H1 (cell line): ENCODE results near the gene MACROD2. TPM values are rescaled to one million over a fixed set of nuclear protein-coding genes. Genes with fewer than 3 reads are reported as not detected.

Source experiments
- CTCF ChIA-PET: fragments of 300-600 bp; sonication (Branson Sonifier 250); formaldehyde crosslinking; loops from one replicate; lab custom pipeline; 2021; ENCODE audit not compliant: partially characterized antibody; lab: Charles Lee
- POLR2A ChIA-PET: fragments of 300-600 bp; sonication (Branson Sonifier 250); formaldehyde crosslinking; loops from one replicate; lab custom pipeline; 2021; ENCODE audit warnings: inconsistent platforms; ENCODE audit not compliant: partially characterized antibody; lab: Charles Lee
- DNase-seq, 2 experiments: peaks; one replicate each; pipeline versions ENCODE4 v3.0.0 to v3.0.0-alpha.2; 2010 to 2022; ENCODE audit warnings: low spot score in 2 of 2, low read depth in 1 of 2, mixed read lengths in 1 of 2
- FAIRE-seq: peaks from 2 replicates; lab custom pipeline; 2011; peaks lifted over from hg19 to GRCh38; lab: Jason Lieb, UNC
- H2AFZ ChIP-seq: 2 replicates; pipeline ENCODE4 v1.8.1; 2012; ENCODE audit warnings: low read length, inconsistent platforms
- H2AK5ac ChIP-seq: 2 replicates; pipeline ENCODE4 v1.6.1; 2013; ENCODE audit warnings: low read depth, low read length
- H2BK120ac ChIP-seq: replicated peaks from 2 replicates; pipeline ENCODE3; 2013; ENCODE audit warnings: low read depth, low read length, inconsistent platforms
- H2BK12ac ChIP-seq: 2 replicates; pipeline ENCODE4 v1.6.1; 2013; ENCODE audit warnings: low read depth, low read length
- H2BK15ac ChIP-seq: 2 replicates; pipeline ENCODE4 v1.6.1; 2013; ENCODE audit warnings: low read length
- H2BK20ac ChIP-seq: 2 replicates; pipeline ENCODE4 v1.6.1; 2013; ENCODE audit warnings: low read length
- H2BK5ac ChIP-seq: 2 replicates; pipeline ENCODE4 v1.6.1; 2013; ENCODE audit warnings: low read depth, low read length
- H3K14ac ChIP-seq: 2 replicates; pipeline ENCODE4 v1.6.1; 2013; ENCODE audit warnings: inconsistent platforms; ENCODE audit not compliant: insufficient read length
- H3K18ac ChIP-seq: 2 replicates; pipeline ENCODE4 v1.6.1; 2013; ENCODE audit warnings: low read length; ENCODE audit errors: extremely low read depth
- H3K23ac ChIP-seq: 2 replicates; pipeline ENCODE4 v1.6.1; 2013; ENCODE audit warnings: inconsistent platforms; ENCODE audit not compliant: insufficient read length
- H3K23me2 ChIP-seq: 2 replicates; pipeline ENCODE4 v1.6.1; 2013; ENCODE audit warnings: low read depth, low read length
- H3K27ac ChIP-seq: 2 replicates; pipeline ENCODE4 v1.6.1; 2011; ENCODE audit warnings: low read depth, low read length, inconsistent platforms
- H3K27me3 ChIP-seq, 4 experiments: replicated peaks in 1 of 4; 1 replicate in 1 of 4; 2 replicates in 3 of 4; pipeline versions ENCODE4 v1.6.1 to v1.8.1; 2011 to 2013; ENCODE audit warnings: low read length in 3 of 4, mild to moderate bottlenecking in 3 of 4, inconsistent platforms in 2 of 4, mixed read lengths in 2 of 4, moderate library complexity in 1 of 4; ENCODE audit not compliant: control insufficient read depth in 3 of 4, insufficient read depth in 3 of 4; ENCODE audit errors: extremely low read depth in 1 of 4
- H3K36me3 ChIP-seq, 4 experiments: 2 replicates each; pipeline versions ENCODE4 v1.6.1 to v1.8.1; 2011 to 2013; ENCODE audit warnings: mild to moderate bottlenecking in 4 of 4, low read length in 3 of 4, moderate library complexity in 2 of 4, control low read depth in 1 of 4, inconsistent platforms in 1 of 4; ENCODE audit not compliant: insufficient read depth in 4 of 4, control insufficient read depth in 2 of 4
- H3K4ac ChIP-seq: replicated peaks from 2 replicates; pipeline ENCODE3; 2013; ENCODE audit warnings: low read length, low read depth, mixed read lengths, inconsistent platforms; ENCODE audit not compliant: insufficient read length
- H3K4me1 ChIP-seq, 4 experiments: replicated peaks in 1 of 4; 1 replicate in 1 of 4; 2 replicates in 3 of 4; pipeline versions ENCODE4 v1.6.1 to v1.8.1; 2011 to 2013; ENCODE audit warnings: low read length in 3 of 4, inconsistent platforms in 2 of 4, mixed read lengths in 1 of 4; ENCODE audit not compliant: insufficient read depth in 4 of 4, control insufficient read depth in 3 of 4
- H3K4me2 ChIP-seq, 2 experiments: 2 replicates each; pipeline versions ENCODE4 v1.6.1 to v1.8.1; 2011 to 2013; ENCODE audit warnings: low read depth in 2 of 2, low read length in 2 of 2, control low read depth in 1 of 2, inconsistent platforms in 1 of 2, mild to moderate bottlenecking in 1 of 2; ENCODE audit not compliant: insufficient read depth in 1 of 2
- H3K4me3 ChIP-seq, 4 experiments: fragments of 200-600, 300-600 bp in 1 of 4; sonication (generic), shearing (Covaris generic), sonication (Bioruptor Twin) in 1 of 4; 2 replicates each; pipeline versions ENCODE4 v1.5.1 to v1.8.1; 2011 to 2016; ENCODE audit warnings: low read length in 4 of 4, low read depth in 3 of 4, control low read depth in 2 of 4, inconsistent platforms in 2 of 4, mild to moderate bottlenecking in 2 of 4, mixed read lengths in 1 of 4, moderate library complexity in 1 of 4; ENCODE audit not compliant: insufficient read depth in 2 of 4; ENCODE audit errors: extremely low read depth in 1 of 4
- H3K56ac ChIP-seq: replicated peaks from 2 replicates; pipeline ENCODE3; 2013; ENCODE audit warnings: low read depth, mild to moderate bottlenecking, mixed read lengths, low read length, inconsistent platforms; ENCODE audit not compliant: insufficient read length
- H3K79me1 ChIP-seq: 2 replicates; pipeline ENCODE4 v1.6.1; 2013; ENCODE audit warnings: low read depth, low read length, control low read depth
- H3K79me2 ChIP-seq, 2 experiments: 2 replicates each; pipeline versions ENCODE4 v1.6.1 to v1.8.1; 2012 to 2013; ENCODE audit warnings: low read length in 2 of 2, mild to moderate bottlenecking in 2 of 2, inconsistent platforms in 1 of 2; ENCODE audit not compliant: insufficient read depth in 2 of 2, control insufficient read depth in 1 of 2
- H3K9ac ChIP-seq, 4 experiments: replicated peaks in 1 of 4; 1 replicate in 1 of 4; 2 replicates in 3 of 4; pipeline versions ENCODE4 v1.6.1 to v1.8.1; 2011 to 2013; ENCODE audit warnings: low read depth in 3 of 4, low read length in 3 of 4, control low read depth in 2 of 4, mild to moderate bottlenecking in 2 of 4, moderate library complexity in 2 of 4, inconsistent platforms in 1 of 4; ENCODE audit errors: extremely low read depth in 1 of 4
- H3K9me3 ChIP-seq, 2 experiments: 2 replicates each; pipeline versions ENCODE4 v1.6.1 to v1.8.1; 2012 to 2013; ENCODE audit warnings: mild to moderate bottlenecking in 2 of 2, moderate library complexity in 2 of 2, control low read depth in 1 of 2, inconsistent platforms in 1 of 2, low read depth in 1 of 2, low read length in 1 of 2, mixed read lengths in 1 of 2; ENCODE audit not compliant: insufficient read depth in 2 of 2
- H4K20me1 ChIP-seq, 2 experiments: replicated peaks in 1 of 2; 2 replicates each; pipeline versions ENCODE3 to v1.8.1; 2011 to 2013; ENCODE audit warnings: inconsistent platforms in 2 of 2, low read length in 2 of 2, mild to moderate bottlenecking in 1 of 2; ENCODE audit not compliant: insufficient read depth in 2 of 2, control insufficient read depth in 1 of 2
- H4K5ac ChIP-seq: 2 replicates; pipeline ENCODE4 v1.6.1; 2013; ENCODE audit warnings: low read length, low read depth, mixed read lengths, inconsistent platforms; ENCODE audit not compliant: insufficient read length
- H4K8ac ChIP-seq: 2 replicates; pipeline ENCODE4 v1.8.0; 2013; ENCODE audit warnings: mild to moderate bottlenecking, moderate library complexity, low read length, inconsistent platforms; ENCODE audit not compliant: insufficient read depth; ENCODE audit errors: extremely low read depth
- H4K91ac ChIP-seq: replicated peaks from 2 replicates; pipeline ENCODE3; 2013; ENCODE audit warnings: low read length, mixed read lengths, inconsistent platforms; ENCODE audit not compliant: insufficient read length
- EGR1 ChIP-seq: IDR thresholded peaks from 2 replicates; pipeline ENCODE4 v1.6.1; 2011; ENCODE audit warnings: low read depth, low read length, borderline replicate concordance
- JUN ChIP-seq: IDR thresholded peaks from 2 replicates; pipeline ENCODE4 v1.6.1; 2011; ENCODE audit warnings: low read depth, mild to moderate bottlenecking, improper control_type of control experiment, low read length
- KDM1A ChIP-seq: fragments of 200-600, 300-600 bp; sonication (generic); IDR thresholded peaks from 2 replicates; pipeline ENCODE4 v1.7.1; 2016; ENCODE audit warnings: mild to moderate bottlenecking, low read length, borderline replicate concordance
- RBBP5 ChIP-seq: IDR thresholded peaks from 2 replicates; pipeline ENCODE4 v1.7.1; 2012; ENCODE audit warnings: low read depth, mild to moderate bottlenecking, inconsistent platforms, low read length, moderate library complexity, borderline replicate concordance
- RNF2 ChIP-seq: fragments of 200-900, 300-1000 bp; sonication (generic); IDR thresholded peaks from 2 replicates; pipeline ENCODE4 v1.7.1; 2016; ENCODE audit warnings: borderline replicate concordance, low read depth, mild to moderate bottlenecking, antibody characterized with exemption, low read length; ENCODE audit not compliant: poor library complexity, severe bottlenecking; ENCODE audit errors: missing control alignments
- WGBS, 2 experiments: shearing (Covaris generic) in 1 of 2; methylation state at CpG; one replicate each; pipeline versions ENCODE4 v1.1.6 to v1.1.7; 2013 to 2015; ENCODE audit warnings: low lambda C conversion rate in 2 of 2, mixed read lengths in 2 of 2, inconsistent platforms in 1 of 2, low coverage in 1 of 2, missing lambda C conversion rate in 1 of 2; ENCODE audit not compliant: insufficient replicate concordance in 2 of 2, insufficient coverage in 1 of 2, insufficient read length in 1 of 2; ENCODE audit errors: extremely low coverage in 1 of 2, missing lambda C conversion rate in 1 of 2; 5-methylcytosine and 5-hydroxymethylcytosine counted together
- polyA plus RNA-seq, 7 experiments: library from polyadenylated mRNA; depleted of rRNA in 3 of 7; stranded (reverse) in 5 of 7; unstranded in 2 of 7; fragments of >200 nt in 5 of 7; fragments of 200-250 nt in 2 of 7; gene quantifications; 1 replicate in 5 of 7; 2 replicates in 1 of 7; 4 replicates in 1 of 7; pipeline versions ENCODE4 v1.2.1 to v1.2.3, GENCODE V29; 2011 to 2013; ENCODE audit warnings: missing spikeins in 2 of 7, mixed read lengths in 2 of 7
- total RNA-seq: library from RNA; stranded (reverse); fragmentation: NEBNext Ultra II Directional; extraction: Animal tissue kit (Norgen Biotek cat#: 25700); gene quantifications from 2 replicates; pipeline ENCODE4 v1.2.1, GENCODE V29; 2021

The MACROD2 gene
- total and polyA plus RNA-seq, 2 of the 8 experiments (the other 6 are each of a cell fraction or from before 2014, with no cell fraction given): 0.70 to 3.9 TPM

DNA sequence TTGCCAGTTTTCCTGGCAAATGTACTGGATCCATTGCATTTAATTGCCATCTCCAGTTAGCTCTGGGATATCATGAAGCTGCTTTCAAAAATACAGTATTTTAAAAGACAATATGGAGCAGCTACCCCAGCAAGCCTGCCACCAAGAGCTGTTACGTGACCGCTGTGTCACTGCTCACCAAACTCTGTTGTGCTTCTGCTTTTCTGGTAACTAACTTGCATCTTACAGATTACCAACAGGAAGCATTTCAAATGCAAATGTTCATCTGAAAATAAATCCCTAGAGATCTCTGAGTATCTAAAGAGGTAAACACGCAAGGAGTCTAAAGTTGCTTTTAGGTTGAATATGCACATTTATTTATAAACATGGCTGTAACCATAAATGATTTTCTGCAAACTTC is 1569.7 kb downstream of the MACROD2 start:
- no peaks in the 10 kb centered on the region for H4K20me1 ChIP-seq

More for the DNA sequence above, 1569.7 kb downstream of the MACROD2 start:
- no peak overlapping the region for H3K23ac ChIP-seq
- ChIA-PET CTCF (no interaction called here), POLR2A (no interaction called here)
- no peak overlapping the region for H3K14ac ChIP-seq
- H3K4me2 ChIP-seq: no peak overlapping the region
- H2AK5ac ChIP-seq: no peak overlapping the region
- no peak overlapping the region for H3K4me3 ChIP-seq
- no peak overlapping the region for H3K56ac ChIP-seq
- H3K27ac ChIP-seq: no peak overlapping the region
- H2BK12ac ChIP-seq: no peak overlapping the region
- H4K91ac ChIP-seq: no peak overlapping the region
- TF ChIP-seq KDM1A (no peak), EGR1 (no peak), JUN (no peak), RBBP5 (no peak), RNF2 (no peak)
- no peaks in the 10 kb centered on the region for H3K23me2 ChIP-seq
- H2BK120ac ChIP-seq: no peak overlapping the region
- H2BK5ac ChIP-seq: no peak overlapping the region
- 82% methylated on average over 3 of the region's 3 CpGs; no CpG with 5 or more reads in 1 of the 2 experiments for WGBS, 2 experiments
- H3K79me1 ChIP-seq: no peaks in the 10 kb centered on the region
- H3K27me3 ChIP-seq: no peaks in the 10 kb centered on the region; a peak in 1 of 7 replicates
- no peak overlapping the region for H3K18ac ChIP-seq
- no peak overlapping the region for H3K9ac ChIP-seq
- no peak for FAIRE-seq
- no peak overlapping the region for H4K5ac ChIP-seq
- H2AFZ ChIP-seq: no peak overlapping the region
- no peaks in the 10 kb centered on the region for H3K9me3 ChIP-seq
- H3K36me3 ChIP-seq: no peaks in the 10 kb centered on the region
- H2BK15ac ChIP-seq: no peak overlapping the region
- no peak overlapping the region for H4K8ac ChIP-seq
- DNase-seq: no peak
- no peak overlapping the region for H2BK20ac ChIP-seq
- H3K4ac ChIP-seq: no peak overlapping the region
- H3K4me1 ChIP-seq: peaks cover 0 to 18% (median 8%) of the 10 kb centered on the region in 4 experiments; a peak in 4 of 7 replicates
- no peaks in the 10 kb centered on the region for H3K79me2 ChIP-seq
